ENCODE results near the gene RRP12.
"Not testable (repeated sequence)": the region's sequence is repeated elsewhere in the genome, so short reads cannot be mapped to it uniquely, and the experiment has no call there.

RRP12 gene

DNA sequence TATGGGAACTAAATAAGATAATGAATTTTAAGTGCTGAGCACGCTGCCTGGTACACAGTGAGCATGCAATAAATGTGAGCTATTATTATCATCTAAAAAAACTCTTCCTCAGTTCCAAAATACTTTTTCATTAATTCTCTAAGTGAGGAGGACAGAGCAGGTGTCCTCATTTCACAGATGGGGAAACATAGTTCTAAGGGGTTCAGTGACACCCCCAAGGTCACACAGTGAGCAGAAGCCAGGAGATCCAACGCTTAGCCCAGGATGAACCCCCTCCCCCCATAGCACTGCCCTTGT, 6.8 kb upstream of the RRP12 start:
- DNase-seq (ENCODE audit: low read depth) = no peak
- no peak overlapping the region for H3K4me3 ChIP-seq (replicated peaks; ENCODE audit: low read depth, low read length)
- TF ChIP-seq CTCF (IDR thresholded peaks at IDR 0.05; ENCODE audit: low read length, missing control alignments) = no peak

- no peak overlapping the region for H3K4me3 ChIP-seq (replicated peaks; ENCODE audit: low read depth, low read length)
- peak; percentile 86 for DNase-seq (ENCODE audit: low read depth)
- peak; percentile 68 for TF ChIP-seq CTCF (IDR thresholded peaks at IDR 0.05; ENCODE audit: low read length, missing control alignments)
Observed at GRCh38 chr10:97407211-97407951, 6.2 kb upstream of the RRP12 start.

- H3K4me3 ChIP-seq (replicated peaks; ENCODE audit: low read depth, low read length); DNase-seq (ENCODE audit: low read depth): not testable (repeated sequence)
Observed at GRCh38 chr10:97406483-97406882, 5.3 kb upstream of the RRP12 start.

DNA sequence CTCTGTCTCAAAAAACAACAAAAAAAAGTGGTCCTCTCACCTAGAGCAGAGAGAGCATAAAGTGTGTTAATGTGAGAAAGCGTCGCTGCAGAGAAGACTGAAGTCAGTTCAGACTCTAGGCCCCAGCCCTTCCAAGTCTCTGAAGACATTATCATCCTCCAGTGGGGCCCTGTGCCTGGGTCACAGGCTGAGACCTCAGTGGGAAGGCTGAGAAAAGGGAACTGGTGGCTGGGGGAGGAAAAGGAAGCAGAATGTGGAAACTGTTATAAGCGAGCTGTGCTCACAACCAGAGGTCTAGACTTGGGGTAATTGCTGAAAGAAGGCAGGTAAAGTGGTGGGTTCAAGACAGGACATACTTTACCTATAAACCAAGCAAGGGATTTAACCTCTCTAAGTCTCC, 4.9 kb upstream of the RRP12 start:
- no peak for TF ChIP-seq CTCF (IDR thresholded peaks at IDR 0.05; ENCODE audit: low read length, missing control alignments)
- DNase-seq (ENCODE audit: low read depth) = no peak
- no peak overlapping the region for H3K4me3 ChIP-seq (replicated peaks; ENCODE audit: low read depth, low read length)

GRCh38 chr10:97404044-97404443, 2.9 kb upstream of the RRP12 start:
- no peak overlapping the region for H3K4me3 ChIP-seq (replicated peaks; ENCODE audit: low read depth, low read length)
- TF ChIP-seq CTCF (IDR thresholded peaks at IDR 0.05; ENCODE audit: low read length, missing control alignments) = no peak
- DNase-seq (ENCODE audit: low read depth) = no peak

DNA sequence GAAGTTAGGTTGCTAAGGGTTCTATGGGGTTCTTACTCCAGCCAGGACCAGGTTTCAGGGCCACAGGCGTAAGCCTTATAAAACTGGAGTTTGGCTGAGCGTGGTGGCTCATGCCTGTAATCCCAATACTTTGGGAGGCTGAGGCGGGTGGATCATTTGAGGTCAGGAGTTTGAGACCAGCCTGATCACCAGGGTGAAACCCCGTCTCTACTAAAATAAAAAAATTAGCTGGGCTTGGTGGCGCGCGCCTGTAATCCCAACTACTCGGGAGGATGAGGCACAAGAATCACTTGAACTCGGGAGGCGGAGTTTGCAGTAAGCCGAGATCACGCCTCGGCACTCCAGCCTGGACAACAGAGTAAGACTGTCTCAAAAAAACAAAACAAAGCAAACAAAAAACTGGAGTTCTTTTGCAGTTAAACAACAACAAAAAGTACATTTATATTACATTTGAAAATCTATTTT, 347 bp upstream of the RRP12 start:
- peak overlapping the region; percentile 94 for H3K4me3 ChIP-seq (replicated peaks; ENCODE audit: low read depth, low read length)
- DNase-seq (ENCODE audit: low read depth) = no peak
- TF ChIP-seq CTCF (IDR thresholded peaks at IDR 0.05; ENCODE audit: low read length, missing control alignments) = no peak

- peak overlapping the region; percentile 94 for H3K4me3 ChIP-seq (replicated peaks; ENCODE audit: low read depth, low read length)
- DNase-seq (ENCODE audit: low read depth) = peak; percentile 81
- no peak for TF ChIP-seq CTCF (IDR thresholded peaks at IDR 0.05; ENCODE audit: low read length, missing control alignments)
Observed at GRCh38 chr10:97399843-97400545, 1.1 kb downstream of the RRP12 start.
